Measurements from ENCODE around the gene KRTAP1-1. TPM values are rescaled to one million over a fixed set of nuclear protein-coding genes. Genes with fewer than 3 reads are reported as not detected.

KRTAP1-1 gene, protein sequence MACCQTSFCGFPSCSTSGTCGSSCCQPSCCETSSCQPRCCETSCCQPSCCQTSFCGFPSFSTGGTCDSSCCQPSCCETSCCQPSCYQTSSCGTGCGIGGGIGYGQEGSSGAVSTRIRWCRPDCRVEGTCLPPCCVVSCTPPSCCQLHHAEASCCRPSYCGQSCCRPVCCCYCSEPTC
- not detected in 2 replicates for total RNA-seq

DNA sequence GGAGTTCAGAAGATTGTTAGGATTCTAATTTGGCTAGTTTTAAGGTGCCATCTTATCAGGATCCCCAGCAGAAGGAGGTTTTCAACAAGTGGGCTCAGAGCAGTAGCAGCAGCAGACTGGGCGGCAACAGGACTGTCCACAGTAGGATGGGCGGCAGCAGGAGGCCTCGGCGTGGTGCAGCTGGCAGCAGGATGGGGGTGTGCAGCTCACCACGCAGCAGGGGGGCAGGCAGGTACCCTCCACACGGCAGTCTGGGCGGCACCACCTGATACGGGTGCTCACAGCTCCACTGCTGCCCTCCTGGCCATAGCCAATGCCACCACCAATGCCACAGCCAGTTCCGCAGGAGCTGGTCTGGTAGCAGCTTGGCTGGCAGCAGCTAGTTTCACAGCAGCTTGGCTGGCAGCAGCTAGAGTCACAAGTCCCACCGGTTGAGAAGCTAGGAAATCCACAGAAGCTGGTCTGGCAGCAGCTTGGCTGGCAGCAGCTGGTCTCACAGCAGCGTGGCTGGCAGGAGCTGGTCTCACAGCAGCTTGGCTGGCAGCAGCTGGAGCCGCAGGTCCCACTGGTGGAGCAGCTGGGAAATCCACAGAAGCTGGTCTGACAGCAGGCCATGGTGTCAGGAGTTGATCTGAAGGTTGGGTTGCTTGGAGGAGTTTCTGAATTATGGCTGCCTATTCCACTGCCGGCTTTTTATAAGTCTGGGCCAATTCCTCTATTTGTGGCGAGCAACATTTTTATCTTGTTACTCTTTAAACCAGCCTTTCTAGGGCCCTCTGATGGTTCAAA, at the start of gene KRTAP1-1:
Gene KRTAP1-1, minus strand, starts transcription at position 668 of the 789 bp plus-strand sequence. Its CDS starts 53 bp downstream, at position 615.

DNA sequence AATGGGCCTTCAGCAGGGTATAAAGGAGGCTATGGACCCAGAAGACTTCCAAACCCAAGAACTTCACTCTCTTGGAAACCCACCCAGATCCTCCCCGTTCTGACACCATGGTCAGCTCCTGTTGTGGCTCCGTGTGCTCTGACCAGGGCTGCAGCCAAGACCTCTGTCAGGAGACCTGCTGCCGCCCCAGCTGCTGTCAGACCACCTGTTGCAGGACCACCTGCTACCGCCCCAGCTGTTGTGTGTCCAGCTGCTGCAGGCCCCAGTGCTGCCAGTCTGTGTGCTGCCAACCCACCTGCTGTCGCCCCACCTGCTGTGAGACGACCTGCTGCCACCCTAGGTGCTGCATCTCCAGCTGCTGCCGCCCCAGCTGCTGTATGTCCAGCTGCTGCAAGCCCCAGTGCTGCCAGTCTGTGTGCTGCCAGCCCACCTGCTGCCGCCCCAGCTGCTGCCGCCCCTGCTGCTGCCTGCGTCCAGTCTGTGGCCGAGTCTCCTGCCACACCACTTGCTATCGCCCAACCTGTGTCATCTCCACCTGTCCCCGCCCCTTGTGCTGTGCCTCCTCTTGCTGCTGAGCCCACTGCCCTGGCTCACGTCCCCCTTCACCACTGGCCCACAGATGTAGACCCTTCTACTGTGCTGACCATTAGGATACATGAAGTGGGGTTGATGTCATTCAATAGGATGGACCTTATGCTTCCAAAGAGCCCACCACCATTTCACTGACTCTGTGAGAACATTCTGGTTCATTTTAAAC, 43.0 kb upstream of the KRTAP1-1 start, which contains the start of gene KRTAP4-7:
Gene KRTAP4-7, plus strand, starts transcription at position 51 of the 757 bp plus-strand sequence. Its CDS starts 57 bp downstream, at position 108.

DNA sequence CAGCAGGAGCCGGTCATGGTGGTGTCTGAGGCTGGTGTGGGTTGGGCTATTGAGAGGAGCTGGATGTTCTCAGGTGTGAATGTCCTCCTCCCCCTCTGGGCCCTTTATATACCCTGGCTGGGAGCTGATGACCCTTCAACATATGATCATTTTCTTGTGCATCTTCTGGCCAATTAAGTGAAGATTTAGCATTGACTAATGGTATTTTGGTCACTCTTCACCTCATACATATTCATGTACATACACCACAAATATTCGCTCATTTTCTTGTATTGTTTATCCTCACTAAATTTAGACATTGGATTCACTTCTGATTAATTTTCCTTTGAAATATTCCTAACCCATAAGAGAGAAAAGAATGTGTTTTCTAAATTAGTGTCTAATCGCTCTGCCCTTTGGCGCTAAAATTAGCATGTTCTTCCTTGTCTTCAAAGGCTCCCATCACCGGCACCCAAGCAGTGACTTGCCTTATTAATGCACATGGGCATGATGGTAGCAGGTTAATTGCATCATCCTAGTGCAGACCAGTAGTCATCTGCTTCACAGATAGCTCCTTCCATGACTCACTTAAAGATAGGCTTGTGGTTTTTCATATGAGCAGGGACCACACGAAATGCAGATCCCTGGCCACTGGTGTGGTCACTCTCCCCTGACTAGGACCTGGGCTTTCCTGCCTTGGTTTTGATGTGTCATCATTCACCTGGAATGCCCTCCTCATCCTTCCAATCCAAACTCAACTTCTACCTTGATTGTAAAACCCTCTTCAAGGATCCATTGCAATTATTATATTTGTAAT, 24.8 kb upstream of the KRTAP1-1 start, which contains the start of gene KRTAP2-4:
Gene KRTAP2-4, minus strand, starts transcription at position 51 of the 796 bp plus-strand sequence. Its CDS starts 34 bp downstream, at position 17.

DNA sequence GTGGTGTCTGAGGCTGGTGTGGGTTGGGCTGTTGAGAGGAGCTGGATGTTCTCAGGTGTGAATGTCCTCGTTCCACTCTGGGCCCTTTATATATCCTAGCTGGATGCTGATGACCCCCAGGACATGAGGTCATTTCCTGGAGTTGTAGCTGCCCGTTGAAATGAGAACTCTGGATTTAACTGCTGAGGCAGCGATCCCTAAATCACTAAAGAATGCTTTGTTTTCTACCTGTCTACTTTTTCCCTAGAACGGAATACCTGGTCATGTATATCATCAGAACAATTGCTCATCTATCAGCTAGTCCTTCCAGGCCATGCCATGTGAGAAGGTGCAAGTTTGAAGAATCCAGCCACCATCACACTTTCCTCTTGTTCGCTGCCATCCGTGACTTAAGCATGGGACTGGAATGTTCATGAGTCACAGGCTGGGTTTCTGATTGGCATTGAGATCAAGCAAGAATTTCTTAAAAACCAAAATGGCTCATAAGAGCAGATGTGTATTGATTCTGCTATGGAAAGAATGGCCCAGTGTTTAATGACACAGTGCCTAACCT, 18.9 kb upstream of the KRTAP1-1 start, which contains the start of gene KRTAP2-3:
Gene KRTAP2-3, minus strand, starts transcription at position 63 of the 553 bp plus-strand sequence. CDS start 64 bp downstream, outside the sequence.

DNA sequence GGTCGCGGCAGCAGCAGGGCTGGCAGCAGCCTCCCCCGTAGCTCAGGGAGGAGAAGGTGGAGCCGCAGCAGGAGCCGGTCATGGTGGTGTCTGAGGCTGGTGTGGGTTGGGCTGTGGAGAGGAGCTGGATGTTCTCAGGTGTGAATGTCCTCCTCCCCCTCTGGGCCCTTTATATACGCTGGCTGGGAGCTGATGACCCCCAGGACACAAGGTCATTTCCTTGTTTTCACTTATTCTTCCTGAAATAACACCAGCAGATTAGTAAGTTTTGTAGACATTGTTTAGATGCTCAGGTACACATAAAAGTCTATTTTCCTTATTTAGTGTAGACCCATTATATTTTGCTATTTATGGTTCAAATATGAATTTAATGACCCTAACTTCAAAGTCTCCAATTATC, 13.9 kb upstream of the KRTAP1-1 start, which contains the start of gene KRTAP2-2:
Gene KRTAP2-2, minus strand, starts transcription at position 101 of the 400 bp plus-strand sequence. Its CDS starts 19 bp downstream, at position 82.

DNA sequence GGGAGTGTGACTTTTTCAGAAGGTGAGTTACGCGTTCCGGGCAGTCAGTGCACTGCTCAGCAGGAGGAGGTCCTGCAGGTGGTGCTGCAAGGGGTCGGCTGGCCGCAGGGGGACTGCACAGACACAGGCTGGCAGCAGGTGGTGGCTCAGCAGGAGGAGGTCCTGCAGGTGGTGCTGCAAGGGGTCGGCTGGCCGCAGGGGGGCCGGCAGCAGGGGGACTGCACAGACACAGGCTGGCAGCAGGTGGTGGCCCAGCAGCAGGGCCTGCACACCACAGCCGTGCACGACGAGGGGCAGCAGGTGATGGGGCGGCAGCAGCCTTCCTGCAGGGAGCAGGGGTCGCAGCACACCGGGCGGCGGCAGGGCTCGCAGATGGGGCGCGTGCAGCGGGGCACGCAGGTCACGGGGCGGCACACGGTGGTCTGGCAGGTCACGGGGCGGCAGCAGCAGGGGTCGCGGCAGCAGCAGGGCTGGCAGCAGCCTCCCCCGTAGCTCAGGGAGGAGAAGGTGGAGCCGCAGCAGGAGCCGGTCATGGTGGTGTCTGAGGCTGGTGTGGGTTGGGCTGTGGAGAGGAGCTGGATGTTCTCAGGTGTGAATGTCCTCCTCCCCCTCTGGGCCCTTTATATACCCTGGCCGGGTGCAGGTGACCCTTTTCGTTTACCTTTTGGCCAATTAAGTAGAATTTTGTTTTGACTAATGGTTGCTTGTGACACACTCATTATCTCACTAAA, 5.7 kb upstream of the KRTAP1-1 start, which contains the start of gene KRTAP2-1:
Gene KRTAP2-1, minus strand, starts transcription at position 582 of the 731 bp plus-strand sequence. Its CDS starts 49 bp downstream, at position 533.

DNA sequence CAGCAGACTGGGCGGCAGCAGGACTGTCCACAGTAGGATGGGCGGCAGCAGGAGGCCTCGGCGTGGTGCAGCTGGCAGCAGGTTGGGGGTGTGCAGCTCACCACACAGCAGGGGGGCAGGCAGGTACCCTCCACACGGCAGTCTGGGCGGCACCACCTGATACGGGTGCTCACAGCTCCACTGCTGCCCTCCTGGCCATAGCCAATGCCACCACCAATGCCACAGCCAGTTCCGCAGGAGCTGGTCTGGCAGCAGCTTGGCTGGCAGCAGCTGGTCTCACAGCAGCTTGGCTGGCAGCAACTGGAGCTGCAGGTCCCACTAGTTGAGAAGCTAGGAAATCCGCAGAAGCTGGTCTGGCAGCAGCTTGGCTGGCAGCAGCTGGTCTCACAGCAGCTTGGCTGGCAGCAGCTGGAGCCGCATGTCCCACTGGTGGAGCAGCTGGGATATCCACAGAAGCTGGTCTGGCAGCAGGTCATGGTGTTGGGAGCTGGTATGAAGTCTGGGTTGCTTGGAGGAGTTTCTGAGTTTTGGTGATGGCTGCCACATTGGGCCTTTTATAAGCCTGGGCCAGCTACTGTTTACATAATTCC, 6.8 kb downstream of the KRTAP1-1 start, which contains the start of gene KRTAP1-3:
Gene KRTAP1-3, minus strand, starts transcription at position 529 of the 590 bp plus-strand sequence. Its CDS starts 53 bp downstream, at position 476.

DNA sequence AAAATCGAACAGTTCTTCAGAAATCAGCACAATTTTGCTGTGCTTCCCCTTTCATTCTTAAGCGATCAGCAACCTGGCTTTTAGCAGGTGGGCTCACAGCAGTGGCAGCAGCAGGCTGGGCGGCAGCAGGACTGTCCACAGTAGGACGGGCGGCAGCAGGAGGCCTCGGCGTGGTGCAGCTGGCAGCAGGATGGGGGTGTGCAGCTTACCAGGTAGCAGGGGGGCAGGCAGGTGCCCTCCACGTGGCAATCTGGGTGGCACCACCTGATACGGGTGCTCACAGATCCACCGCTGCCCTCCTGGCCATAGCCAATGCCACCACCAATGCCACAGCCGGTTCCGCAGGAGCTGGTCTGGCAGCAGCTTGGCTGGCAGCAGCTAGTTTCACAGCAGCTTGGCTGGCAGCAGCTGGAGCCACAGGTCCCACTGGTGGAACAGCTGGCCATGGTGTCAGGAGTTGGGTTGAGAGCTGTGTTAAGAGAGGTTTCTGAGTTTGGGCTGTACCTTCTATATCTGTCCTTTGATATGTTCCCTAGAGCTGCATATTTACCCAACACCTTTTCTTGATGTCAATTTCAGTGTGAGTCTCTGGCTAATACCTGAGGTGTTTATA, 11.5 kb downstream of the KRTAP1-1 start, which contains the start of gene KRTAP1-4:
Gene KRTAP1-4, minus strand, starts transcription at position 563 of the 613 bp plus-strand sequence. Its CDS starts 117 bp downstream, at position 446.

DNA sequence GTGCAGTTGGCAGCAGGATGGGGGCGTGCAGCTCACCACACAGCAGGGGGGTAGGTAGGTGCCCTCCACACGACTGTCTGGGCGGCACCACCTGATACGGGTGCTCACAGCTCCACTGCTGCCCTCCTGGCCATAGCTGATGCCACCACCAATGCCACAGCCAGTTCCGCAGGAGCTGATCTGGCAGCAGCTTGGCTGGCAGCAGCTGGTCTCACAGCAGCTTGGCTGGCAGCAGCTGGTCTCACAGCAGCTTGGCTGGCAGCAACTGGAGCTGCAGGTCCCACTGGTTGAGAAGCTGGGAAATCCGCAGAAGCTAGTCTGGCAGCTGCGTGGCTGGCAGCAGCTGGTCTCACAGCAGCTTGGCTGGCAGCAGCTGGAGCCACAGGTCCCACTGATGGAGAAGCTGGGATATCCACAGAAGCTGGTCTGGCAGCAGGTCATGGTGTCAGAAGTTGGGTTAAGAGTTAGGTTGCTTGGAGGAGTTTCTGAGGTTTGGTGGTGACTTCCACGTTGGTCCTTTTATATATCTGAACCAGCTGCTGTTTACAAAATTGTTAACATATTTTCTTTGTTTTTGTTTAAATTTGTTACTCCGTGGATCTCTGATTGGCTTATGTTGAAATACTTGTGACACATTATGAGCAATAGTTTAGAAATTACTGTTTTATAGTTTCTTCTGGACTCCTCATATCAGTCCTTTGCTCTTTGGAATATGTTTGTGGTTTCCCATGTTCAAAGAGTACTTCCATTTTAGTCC, 14.4 kb downstream of the KRTAP1-1 start, which contains the start of gene KRTAP1-5:
Gene KRTAP1-5, minus strand, starts transcription at position 494 of the 757 bp plus-strand sequence. Its CDS starts 53 bp downstream, at position 441.

DNA sequence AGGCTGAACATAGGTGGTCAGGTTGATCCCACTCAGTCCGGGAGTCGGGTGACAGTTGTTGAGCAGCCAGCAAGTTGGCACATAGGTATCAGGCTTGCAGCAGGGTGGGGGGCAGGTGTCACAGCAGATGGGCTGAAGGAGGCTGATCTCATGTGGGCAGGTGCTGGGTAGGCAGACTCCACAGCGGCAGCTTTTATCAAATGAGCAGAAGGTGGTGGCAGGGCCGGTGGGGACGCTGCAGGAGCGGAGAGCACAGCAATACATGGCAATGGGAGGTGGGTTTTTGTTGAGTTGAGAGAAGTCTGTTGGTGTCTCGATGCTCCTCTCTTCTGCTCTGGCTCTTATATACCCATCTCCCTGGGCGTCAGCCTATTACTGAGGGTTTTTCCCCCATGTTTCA, 32.4 kb downstream of the KRTAP1-1 start, which contains the start of gene KRTAP3-1:
Gene KRTAP3-1, minus strand, starts transcription at position 318 of the 400 bp plus-strand sequence. Its CDS starts 54 bp downstream, at position 264.

DNA sequence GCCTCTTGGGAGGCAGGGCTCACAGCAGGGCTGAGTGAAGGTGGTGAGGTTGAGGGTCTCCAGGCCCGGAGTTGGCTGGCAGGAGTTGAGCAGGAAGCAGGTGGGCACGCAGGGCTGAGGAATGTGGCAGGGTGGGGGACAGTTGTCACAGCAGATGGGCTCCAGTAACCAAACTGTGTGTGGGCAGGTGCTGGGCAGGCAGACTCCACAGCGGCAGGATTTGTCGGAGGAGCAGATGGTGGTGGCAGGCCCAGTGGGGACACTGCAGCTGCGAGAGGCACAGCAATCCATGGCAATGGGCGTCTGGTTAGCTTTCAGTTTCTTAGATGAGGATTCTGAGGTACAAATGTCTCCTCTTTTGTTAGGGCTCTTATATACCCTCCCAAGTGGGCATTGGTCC, 41.7 kb downstream of the KRTAP1-1 start, which contains the start of gene KRTAP3-2:
Gene KRTAP3-2, minus strand, starts transcription at position 344 of the 400 bp plus-strand sequence. Its CDS starts 53 bp downstream, at position 291.

DNA sequence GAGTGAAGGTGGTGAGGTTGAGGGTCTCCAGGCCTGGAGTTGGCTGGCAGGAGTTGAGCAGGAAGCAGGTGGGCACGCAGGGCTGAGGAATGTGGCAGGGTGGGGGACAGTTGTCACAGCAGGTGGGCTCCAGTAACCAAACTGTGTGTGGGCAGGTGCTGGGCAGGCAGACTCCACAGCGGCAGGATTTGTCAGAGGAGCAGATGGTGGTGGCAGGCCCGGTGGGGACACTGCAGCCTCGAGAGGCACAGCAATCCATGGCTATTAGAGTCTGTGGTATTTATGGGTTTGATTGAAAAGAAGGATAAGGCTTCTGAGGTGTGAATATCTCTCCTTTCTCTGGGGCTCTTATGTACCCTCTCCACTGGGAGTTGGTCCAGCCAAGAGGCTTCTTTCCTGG, 47.4 kb downstream of the KRTAP1-1 start, which contains the start of gene KRTAP3-3:
Gene KRTAP3-3, minus strand, starts transcription at position 326 of the 400 bp plus-strand sequence. Its CDS starts 67 bp downstream, at position 259.

Small RNA genes within 50 kb of the gene (small RNA-seq; reads per million reads assigned to genes)
- gene KRTAP3-4P = not detected

Other genes with a start within 250 kb of the KRTAP1-1 start
- gene KRT28, start 241.5 kb downstream of the KRTAP1-1 start, total RNA-seq = not detected in 2 replicates
- 2.1 and 10.2 TPM in 2 replicates for gene KRT10, start 218.8 kb downstream of the KRTAP1-1 start, total RNA-seq
- gene KRT12, start 174.2 kb downstream of the KRTAP1-1 start, total RNA-seq = not detected in 2 replicates
- gene KRT20, start 156.2 kb downstream of the KRTAP1-1 start, total RNA-seq = not detected in 2 replicates
- gene KRT23, start 103.8 kb downstream of the KRTAP1-1 start, total RNA-seq = not detected in 2 replicates
- not detected in 2 replicates for gene KRT39, start 74.5 kb downstream of the KRTAP1-1 start, total RNA-seq
- gene KRT40, start 57.1 kb downstream of the KRTAP1-1 start, total RNA-seq = not detected in 2 replicates
- gene KRTAP3-3, start 47.3 kb downstream of the KRTAP1-1 start, total RNA-seq = not detected in 2 replicates
- gene KRTAP3-2, start 41.5 kb downstream of the KRTAP1-1 start, total RNA-seq = not detected in 2 replicates
- gene KRTAP3-1, start 32.3 kb downstream of the KRTAP1-1 start, total RNA-seq = not detected in 2 replicates
- not detected in 2 replicates for gene KRTAP1-5, start 14.2 kb downstream of the KRTAP1-1 start, total RNA-seq
- gene KRTAP1-4, start 11.3 kb downstream of the KRTAP1-1 start, total RNA-seq = not detected in 2 replicates
- gene KRTAP1-3, start 6.6 kb downstream of the KRTAP1-1 start, total RNA-seq = not detected in 2 replicates
- gene KRTAP2-1, start 5.9 kb upstream of the KRTAP1-1 start, total RNA-seq = not detected in 2 replicates
- gene KRTAP2-2, start 13.8 kb upstream of the KRTAP1-1 start, total RNA-seq = not detected in 2 replicates
- gene KRTAP2-3, start 18.7 kb upstream of the KRTAP1-1 start, total RNA-seq = not detected in 2 replicates
- gene KRTAP2-4, start 24.4 kb upstream of the KRTAP1-1 start, total RNA-seq = not detected in 2 replicates
- not detected in 2 replicates for gene KRTAP4-7, start 42.7 kb upstream of the KRTAP1-1 start, total RNA-seq
- not detected in 2 replicates for gene KRTAP4-8, start 56.7 kb upstream of the KRTAP1-1 start, total RNA-seq
- gene KRTAP4-16, start 60.8 kb upstream of the KRTAP1-1 start, total RNA-seq = not detected in 2 replicates
- gene KRTAP4-9, start 63.9 kb upstream of the KRTAP1-1 start, total RNA-seq = not detected in 2 replicates
- not detected in 2 replicates for gene KRTAP4-11, start 76.9 kb upstream of the KRTAP1-1 start, total RNA-seq
- not detected in 2 replicates for gene KRTAP4-12, start 82.7 kb upstream of the KRTAP1-1 start, total RNA-seq
- not detected in 2 replicates for gene KRTAP4-6, start 99.1 kb upstream of the KRTAP1-1 start, total RNA-seq
- not detected in 2 replicates for gene KRTAP4-5, start 108.4 kb upstream of the KRTAP1-1 start, total RNA-seq
- not detected in 2 replicates for gene KRTAP4-4, start 119.3 kb upstream of the KRTAP1-1 start, total RNA-seq
- not detected in 2 replicates for gene KRTAP4-3, start 126.8 kb upstream of the KRTAP1-1 start, total RNA-seq
- not detected in 2 replicates for gene KRTAP4-2, start 136.8 kb upstream of the KRTAP1-1 start, total RNA-seq
- gene KRTAP4-1, start 143.5 kb upstream of the KRTAP1-1 start, total RNA-seq = not detected in 2 replicates
- not detected in 2 replicates for gene KRTAP9-1, start 148.4 kb upstream of the KRTAP1-1 start, total RNA-seq
- gene KRTAP9-2, start 185.2 kb upstream of the KRTAP1-1 start, total RNA-seq = not detected in 2 replicates
- not detected in 2 replicates for gene KRTAP9-3, start 191.0 kb upstream of the KRTAP1-1 start, total RNA-seq
- gene KRTAP9-8, start 196.5 kb upstream of the KRTAP1-1 start, total RNA-seq = not detected in 2 replicates
- gene KRTAP9-4, start 208.2 kb upstream of the KRTAP1-1 start, total RNA-seq = not detected in 2 replicates
- not detected in 2 replicates for gene KRTAP9-9, start 213.9 kb upstream of the KRTAP1-1 start, total RNA-seq
- gene KRTAP9-6, start 223.9 kb upstream of the KRTAP1-1 start, total RNA-seq = not detected in 2 replicates
- gene KRTAP9-7, start 234.2 kb upstream of the KRTAP1-1 start, total RNA-seq = not detected in 2 replicates